ENCODE data around the gene MCM8. TPM values are rescaled to one million over a fixed set of nuclear protein-coding genes. Genes with fewer than 3 reads are reported as not detected.
A peak's percentile ranks its signal among the peaks of the same experiment; 100 is the strongest.

Gene MCM8
- total and polyA plus RNA-seq, 4 donors, result 2.0 to 7.2 (median 3.3) TPM

DNA sequence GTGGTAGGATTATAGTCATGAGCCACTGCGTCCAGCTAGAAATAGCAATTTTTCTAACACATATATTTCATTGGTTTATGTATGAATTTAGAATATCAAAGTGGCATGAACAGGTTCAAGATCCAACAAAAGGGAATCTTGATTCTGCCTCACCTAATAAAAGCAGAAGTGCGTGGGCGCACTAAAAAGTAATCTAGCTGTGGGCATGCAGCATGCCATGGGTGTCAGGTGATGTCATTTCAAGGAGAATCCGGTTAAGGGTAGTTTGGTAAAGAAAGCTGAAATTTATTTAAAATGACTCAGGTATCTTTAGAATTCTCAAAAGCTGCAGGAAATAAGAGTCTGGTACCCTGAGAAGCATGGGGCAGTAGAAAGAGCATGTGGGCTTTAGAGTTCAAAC, 85.8 kb downstream of the MCM8 start:
- WGBS, 2 donors, result 97 to 99% methylated on average over 4 of the region's 4 CpGs
- Histone ChIP-seq H3K27ac (ENCODE audit: low read depth in 1 of 2, low read length in 1 of 2) (peak overlapping the region in 1 of 2 donors; percentile 12), H3K4me1 (ENCODE audit: control insufficient read depth in 5 of 5, insufficient read depth in 5 of 5, low read length in 5 of 5) (peaks cover 0 to 12% (median 2%) of the 10 kb centered on the region in 5 donors), H3K27me3 (ENCODE audit: control insufficient read depth in 3 of 3, insufficient read depth in 3 of 3, low read length in 2 of 3) (no peaks in the 10 kb centered on the region), H3K4me3 (no peak overlapping the region), H3K9me3 (ENCODE audit: control insufficient read depth in 4 of 4, insufficient read depth in 3 of 4, low read length in 3 of 4) (peaks cover 0 to 4% (median 0%) of the 10 kb centered on the region in 4 donors), H3K9ac (ENCODE audit: insufficient read depth in 1 of 2, low read length in 2 of 2) (no peak overlapping the region), H3K36me3 (ENCODE audit: control insufficient read depth in 4 of 4, insufficient read depth in 4 of 4, low read length in 4 of 4) (peaks cover 13 to 25% (median 19%) of the 10 kb centered on the region in 4 donors)
- DNase-seq (no peak), ATAC-seq (ENCODE audit: insufficient read depth, low FRiP score) (no peak)
- TF ChIP-seq, protein P1, sequence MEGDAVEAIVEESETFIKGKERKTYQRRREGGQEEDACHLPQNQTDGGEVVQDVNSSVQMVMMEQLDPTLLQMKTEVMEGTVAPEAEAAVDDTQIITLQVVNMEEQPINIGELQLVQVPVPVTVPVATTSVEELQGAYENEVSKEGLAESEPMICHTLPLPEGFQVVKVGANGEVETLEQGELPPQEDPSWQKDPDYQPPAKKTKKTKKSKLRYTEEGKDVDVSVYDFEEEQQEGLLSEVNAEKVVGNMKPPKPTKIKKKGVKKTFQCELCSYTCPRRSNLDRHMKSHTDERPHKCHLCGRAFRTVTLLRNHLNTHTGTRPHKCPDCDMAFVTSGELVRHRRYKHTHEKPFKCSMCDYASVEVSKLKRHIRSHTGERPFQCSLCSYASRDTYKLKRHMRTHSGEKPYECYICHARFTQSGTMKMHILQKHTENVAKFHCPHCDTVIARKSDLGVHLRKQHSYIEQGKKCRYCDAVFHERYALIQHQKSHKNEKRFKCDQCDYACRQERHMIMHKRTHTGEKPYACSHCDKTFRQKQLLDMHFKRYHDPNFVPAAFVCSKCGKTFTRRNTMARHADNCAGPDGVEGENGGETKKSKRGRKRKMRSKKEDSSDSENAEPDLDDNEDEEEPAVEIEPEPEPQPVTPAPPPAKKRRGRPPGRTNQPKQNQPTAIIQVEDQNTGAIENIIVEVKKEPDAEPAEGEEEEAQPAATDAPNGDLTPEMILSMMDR (IDR thresholded peaks at IDR 0.05; ENCODE audit: control extremely low read depth, extremely low read depth), result no peak

DNA sequence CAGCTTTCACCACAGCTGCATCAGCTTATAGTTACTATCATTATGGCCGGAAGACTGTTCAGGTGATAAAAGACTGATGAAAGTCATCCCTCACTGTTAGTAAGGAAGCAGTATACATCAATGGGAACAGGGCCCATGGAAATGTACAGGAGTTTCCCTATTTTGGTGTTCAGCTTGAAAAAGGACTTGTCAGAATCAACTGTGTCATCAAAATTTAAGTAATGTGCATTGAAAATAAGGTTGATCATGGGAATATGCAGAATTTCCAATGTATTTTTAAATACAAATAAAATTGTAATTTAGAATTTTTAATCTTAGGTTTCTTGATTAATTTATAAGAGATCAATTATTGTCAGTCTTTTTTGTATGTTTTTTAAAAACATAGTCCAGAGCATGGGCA, 86.6 kb downstream of the MCM8 start:
- no peaks in the 10 kb centered on the region for H3K27me3 ChIP-seq (ENCODE audit: control insufficient read depth in 3 of 3, insufficient read depth in 3 of 3, low read length in 2 of 3)

DNA sequence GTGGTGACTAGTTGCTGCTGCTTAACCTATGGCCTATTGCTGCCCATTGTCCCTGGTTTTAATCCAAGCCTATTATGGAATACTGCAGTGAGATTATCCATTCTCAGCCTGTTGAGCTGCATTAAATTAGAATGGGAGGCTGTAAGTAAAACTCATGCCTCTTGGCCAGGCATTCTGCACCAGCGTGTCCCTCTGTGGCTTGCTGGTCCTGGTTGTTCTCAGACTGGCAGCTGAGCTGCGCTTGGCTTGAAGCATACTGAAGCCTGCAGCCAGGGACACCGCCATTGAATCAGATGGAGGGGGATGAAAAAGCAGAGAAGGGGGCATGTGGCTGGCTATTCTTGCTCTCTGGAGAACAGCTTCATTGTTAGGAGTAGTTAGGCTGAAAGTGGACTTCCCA, 87.8 kb downstream of the MCM8 start:
- DNase-seq (no peak), ATAC-seq (ENCODE audit: insufficient read depth, low FRiP score) (no peak)
- no peak overlapping the region for H3K9ac ChIP-seq (ENCODE audit: insufficient read depth in 1 of 2, low read length in 2 of 2)
- H3K36me3 ChIP-seq (ENCODE audit: control insufficient read depth in 4 of 4, insufficient read depth in 4 of 4, low read length in 4 of 4), result peaks cover 13 to 33% (median 22%) of the 10 kb centered on the region in 4 donors
- 94 to 95% methylated on average over 3 of the region's 3 CpGs for WGBS, 2 donors
- H3K27ac ChIP-seq (ENCODE audit: low read depth in 1 of 2, low read length in 1 of 2), result peak overlapping the region; percentile 17 to 62
- peaks cover 0 to 4% (median 0%) of the 10 kb centered on the region in 4 donors for H3K9me3 ChIP-seq (ENCODE audit: control insufficient read depth in 4 of 4, insufficient read depth in 3 of 4, low read length in 3 of 4)
- H3K27me3 ChIP-seq (ENCODE audit: control insufficient read depth in 3 of 3, insufficient read depth in 3 of 3, low read length in 2 of 3), result no peaks in the 10 kb centered on the region
- H3K4me3 ChIP-seq, result no peak overlapping the region
- TF ChIP-seq, protein P1 (IDR thresholded peaks at IDR 0.05; ENCODE audit: control extremely low read depth, extremely low read depth), result no peak
- H3K4me1 ChIP-seq (ENCODE audit: control insufficient read depth in 5 of 5, insufficient read depth in 5 of 5, low read length in 5 of 5), result peaks cover 0 to 8% (median 2%) of the 10 kb centered on the region in 5 donors

More for the DNA sequence above, 86.6 kb downstream of the MCM8 start:
- H3K4me1 ChIP-seq (ENCODE audit: control insufficient read depth in 5 of 5, insufficient read depth in 5 of 5, low read length in 5 of 5), result peaks cover 0 to 9% (median 2%) of the 10 kb centered on the region in 5 donors
- DNase-seq (no peak), ATAC-seq (ENCODE audit: insufficient read depth, low FRiP score) (no peak)
- no peak overlapping the region for H3K4me3 ChIP-seq
- peaks cover 0 to 4% (median 0%) of the 10 kb centered on the region in 4 donors for H3K9me3 ChIP-seq (ENCODE audit: control insufficient read depth in 4 of 4, insufficient read depth in 3 of 4, low read length in 3 of 4)
- no peak overlapping the region for H3K9ac ChIP-seq (ENCODE audit: insufficient read depth in 1 of 2, low read length in 2 of 2)
- 97 to 98% methylated on average over 1 of the region's 1 CpG for WGBS, 2 donors
- H3K27ac ChIP-seq (ENCODE audit: low read depth in 1 of 2, low read length in 1 of 2), result no peak overlapping the region
- TF ChIP-seq, protein P1 (IDR thresholded peaks at IDR 0.05; ENCODE audit: control extremely low read depth, extremely low read depth), result no peak
- H3K36me3 ChIP-seq (ENCODE audit: control insufficient read depth in 4 of 4, insufficient read depth in 4 of 4, low read length in 4 of 4), result peaks cover 13 to 30% (median 20%) of the 10 kb centered on the region in 4 donors

DNA sequence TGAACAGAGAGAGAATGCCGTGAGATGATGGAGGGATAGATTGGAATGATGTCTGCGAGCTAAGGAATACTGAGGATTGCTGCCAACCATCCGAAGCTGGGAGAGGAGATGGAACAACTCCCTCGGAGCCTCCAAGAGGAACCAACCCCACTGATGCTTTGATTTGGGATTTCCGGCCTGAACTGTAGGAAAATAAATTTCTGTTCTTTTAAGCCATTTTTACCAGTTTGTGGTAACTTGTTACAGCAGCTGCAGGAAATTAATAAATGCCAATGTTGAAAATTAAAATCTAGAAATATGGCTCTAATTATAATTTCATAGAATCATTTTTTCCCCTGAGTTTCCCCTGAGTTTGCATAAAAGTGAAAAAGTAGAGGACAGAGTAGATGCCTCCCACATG, 89.3 kb downstream of the MCM8 start:
- Histone ChIP-seq H3K9ac (ENCODE audit: insufficient read depth in 1 of 2, low read length in 2 of 2) (no peak overlapping the region), H3K36me3 (ENCODE audit: control insufficient read depth in 4 of 4, insufficient read depth in 4 of 4, low read length in 4 of 4) (peaks cover 11 to 31% (median 15%) of the 10 kb centered on the region in 4 donors), H3K9me3 (ENCODE audit: control insufficient read depth in 4 of 4, insufficient read depth in 3 of 4, low read length in 3 of 4) (peaks cover 0 to 4% (median 0%) of the 10 kb centered on the region in 4 donors), H3K4me1 (ENCODE audit: control insufficient read depth in 5 of 5, insufficient read depth in 5 of 5, low read length in 5 of 5) (peaks cover 0 to 6% (median 0%) of the 10 kb centered on the region in 5 donors), H3K27me3 (ENCODE audit: control insufficient read depth in 3 of 3, insufficient read depth in 3 of 3, low read length in 2 of 3) (no peaks in the 10 kb centered on the region), H3K27ac (ENCODE audit: low read depth in 1 of 2, low read length in 1 of 2) (no peak overlapping the region), H3K4me3 (no peak overlapping the region)
- no peak for DNase-seq
- WGBS, 2 donors, result 84 to 95% methylated on average over 5 of the region's 5 CpGs
- TF ChIP-seq, protein P1 (IDR thresholded peaks at IDR 0.05; ENCODE audit: control extremely low read depth, extremely low read depth), result no peak
- no peak for ATAC-seq (ENCODE audit: insufficient read depth, low FRiP score)

Measured in lung (tissue), 12 donors.